Measurements from ENCODE around the gene LAMB1.

DNA sequence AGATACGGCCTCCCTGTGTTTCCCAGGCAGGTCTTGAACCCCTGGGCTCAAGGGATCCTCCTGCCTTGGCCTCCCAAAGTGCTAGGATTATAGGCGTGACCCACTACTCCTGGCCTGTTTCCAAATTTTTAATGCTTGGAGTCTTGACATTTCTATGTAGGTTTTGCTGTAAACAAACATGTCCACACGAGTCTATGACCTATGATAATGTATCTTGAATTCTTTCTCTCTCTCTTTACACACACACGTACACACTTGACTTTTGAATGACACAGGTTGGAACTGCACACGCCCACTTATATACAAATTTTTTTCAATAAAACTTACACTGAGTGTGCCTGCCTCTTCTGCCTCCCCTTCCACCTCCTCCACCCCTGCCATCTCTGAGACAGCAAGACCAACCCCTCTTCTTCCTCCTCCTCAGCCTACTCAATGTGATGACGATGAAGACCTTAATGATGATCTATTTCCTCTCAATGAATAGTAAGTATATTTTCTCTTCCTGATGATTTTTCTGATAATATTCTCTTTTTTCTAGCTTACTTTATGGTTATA, 44.1 kb upstream of the LAMB1 start:
- TF ChIP-seq POLR2A (IDR thresholded peaks at IDR 0.05; ENCODE audit: low read depth, low read length) (no peak), TAF1 (IDR thresholded peaks at IDR 0.05; ENCODE audit: low read depth, low read length) (no peak)
